Bronchial epithelial cell (primary cell): Measurements from ENCODE around the gene TOLLIP. TPM values are rescaled to one million over a fixed set of nuclear protein-coding genes. Genes with fewer than 3 reads are reported as not detected.

Experiments
- DNase-seq: peaks from one replicate; pipeline ENCODE4 v3.0.0-alpha.2; 2010; ENCODE audit warnings: low read depth
- FAIRE-seq: peaks from 2 replicates; lab custom pipeline; 2011; peaks lifted over from hg19 to GRCh38; lab: Jason Lieb, UNC
- H3K27me3 ChIP-seq: 2 replicates; pipeline ENCODE4 v1.5.1; 2011; ENCODE audit warnings: low read length; ENCODE audit not compliant: control insufficient read depth, insufficient read depth
- H3K36me3 ChIP-seq: 2 replicates; pipeline ENCODE4 v1.5.1; 2011; ENCODE audit warnings: low read length; ENCODE audit not compliant: control insufficient read depth, insufficient read depth
- H3K4me3 ChIP-seq: 2 replicates; pipeline ENCODE4 v1.5.1; 2011; ENCODE audit warnings: mild to moderate bottlenecking, low read depth, low read length, control low read depth
- CTCF ChIP-seq: IDR thresholded peaks from 2 replicates; pipeline ENCODE4 v1.5.1; 2011; ENCODE audit warnings: mild to moderate bottlenecking, moderate library complexity, low read length, control low read depth, inconsistent platforms; ENCODE audit not compliant: insufficient read depth, severe bottlenecking
- total RNA-seq: library from RNA; depleted of rRNA; stranded (reverse); fragments of >200 nt; gene quantifications from 2 replicates; pipeline ENCODE4 v1.2.1, GENCODE V29; 2014

TOLLIP gene
- total RNA-seq, 1 donor from 2014 or later, result 43.4 TPM

- DNase-seq (no peak), FAIRE-seq (no peak)
- no peak for TF ChIP-seq CTCF
- Histone ChIP-seq H3K36me3 (no peaks in the 10 kb centered on the region), H3K4me3 (no peak overlapping the region), H3K27me3 (no peaks in the 10 kb centered on the region)
Measured at GRCh38 chr11:1259561-1259960, 49.9 kb downstream of the TOLLIP start.

GRCh38 chr11:1259076-1259461 is 50.4 kb downstream of the TOLLIP start:
- H3K36me3 ChIP-seq, result no peaks in the 10 kb centered on the region
- H3K4me3 ChIP-seq, result no peak overlapping the region
- H3K27me3 ChIP-seq, result no peaks in the 10 kb centered on the region
- no peak for TF ChIP-seq CTCF
- DNase-seq (no peak), FAIRE-seq (no peak)

- no peaks in the 10 kb centered on the region for H3K36me3 ChIP-seq
- no peaks in the 10 kb centered on the region for H3K27me3 ChIP-seq
- DNase-seq (no peak), FAIRE-seq (no peak)
- H3K4me3 ChIP-seq, result no peak overlapping the region
- TF ChIP-seq CTCF, result no peak
Measured at GRCh38 chr11:1258401-1259075, 50.9 kb downstream of the TOLLIP start.

- Histone ChIP-seq H3K36me3 (no peaks in the 10 kb centered on the region), H3K27me3 (no peaks in the 10 kb centered on the region), H3K4me3 (no peak overlapping the region)
- FAIRE-seq (no peak), DNase-seq (no peak)
- no peak for TF ChIP-seq CTCF
Measured at GRCh38 chr11:1257916-1258315, 51.5 kb downstream of the TOLLIP start.

- TF ChIP-seq CTCF, result no peak
- no peaks in the 10 kb centered on the region for H3K36me3 ChIP-seq
- FAIRE-seq (no peak), DNase-seq (no peak)
- no peak overlapping the region for H3K4me3 ChIP-seq
- H3K27me3 ChIP-seq, result no peaks in the 10 kb centered on the region
Measured at GRCh38 chr11:1257366-1257765, 52.1 kb downstream of the TOLLIP start.
